RWPE2 (cell line): ENCODE results near the gene CYTL1.

Experiments used
- ATAC-seq: fragments of 200-7000 bp; cut with Tn5 transposase; 3 replicates; pipeline ENCODE4 v1.9.1; 2021; ENCODE audit warnings: low read depth
- DNase-seq: peaks from one replicate; pipeline ENCODE4 v3.0.0-alpha.2; 2020; ENCODE audit warnings: low spot score
- H3K27ac ChIP-seq: fragments of 450-650 bp; 2 replicates; pipeline ENCODE4 v1.5.1; 2017; ENCODE audit warnings: mild to moderate bottlenecking; ENCODE audit not compliant: poor library complexity, severe bottlenecking
- H3K27me3 ChIP-seq: fragments of 250-450 bp; sonication (Bioruptor Pico); 2 replicates; pipeline ENCODE4 v1.5.1; 2021; ENCODE audit warnings: mild to moderate bottlenecking, moderate library complexity; ENCODE audit not compliant: insufficient read depth, poor library complexity, severe bottlenecking
- H3K36me3 ChIP-seq: fragments of 250-450 bp; sonication (Bioruptor Pico); 2 replicates; pipeline ENCODE4 v1.5.1; 2020; ENCODE audit warnings: low read depth, mild to moderate bottlenecking, moderate library complexity
- H3K4me1 ChIP-seq: fragments of 250-450 bp; sonication (Bioruptor Pico); 2 replicates; pipeline ENCODE4 v1.5.1; 2021; ENCODE audit warnings: mild to moderate bottlenecking, moderate library complexity; ENCODE audit not compliant: insufficient read depth, poor library complexity, severe bottlenecking
- H3K4me3 ChIP-seq: fragments of 250-450 bp; sonication (Bioruptor Pico); 2 replicates; pipeline ENCODE4 v1.5.1; 2021; ENCODE audit warnings: mild to moderate bottlenecking, moderate library complexity; ENCODE audit not compliant: severe bottlenecking
- H3K9me3 ChIP-seq: fragments of 250-450 bp; sonication (Bioruptor Pico); 2 replicates; pipeline ENCODE4 v1.5.1; 2021; ENCODE audit warnings: mild to moderate bottlenecking, moderate library complexity; ENCODE audit not compliant: severe bottlenecking
- CTCF ChIP-seq: fragments of 450-650 bp; IDR thresholded peaks from one replicate; pipeline ENCODE4 v1.5.1; 2017; ENCODE audit warnings: mild to moderate bottlenecking, moderate library complexity; ENCODE audit not compliant: poor library complexity, severe bottlenecking

CYTL1 gene

GRCh38 chr4:4985844-4986243, 33.4 kb downstream of the CYTL1 start:
- no peak overlapping the region for H3K4me3 ChIP-seq
- no peaks in the 10 kb centered on the region for H3K4me1 ChIP-seq
- no peak for TF ChIP-seq CTCF
- no peaks in the 10 kb centered on the region for H3K9me3 ChIP-seq
- H3K27ac ChIP-seq, result no peak overlapping the region
- ATAC-seq, result no peak
- no peak for DNase-seq
- no peaks in the 10 kb centered on the region for H3K27me3 ChIP-seq
- H3K36me3 ChIP-seq, result no peaks in the 10 kb centered on the region

GRCh38 chr4:4985036-4985435, 34.2 kb downstream of the CYTL1 start:
- DNase-seq (no peak), ATAC-seq (no peak)
- H3K9me3 ChIP-seq, result no peaks in the 10 kb centered on the region
- H3K27me3 ChIP-seq, result no peaks in the 10 kb centered on the region
- H3K27ac ChIP-seq, result no peak overlapping the region
- no peaks in the 10 kb centered on the region for H3K36me3 ChIP-seq
- no peak overlapping the region for H3K4me3 ChIP-seq
- no peaks in the 10 kb centered on the region for H3K4me1 ChIP-seq
- no peak for TF ChIP-seq CTCF

- no peaks in the 10 kb centered on the region for H3K36me3 ChIP-seq
- H3K9me3 ChIP-seq, result no peaks in the 10 kb centered on the region
- H3K4me1 ChIP-seq, result no peaks in the 10 kb centered on the region
- H3K27me3 ChIP-seq, result no peaks in the 10 kb centered on the region
- no peak for TF ChIP-seq CTCF
- DNase-seq (no peak), ATAC-seq (peak; percentile 58)
- H3K27ac ChIP-seq, result no peak overlapping the region
- H3K4me3 ChIP-seq, result no peak overlapping the region
Observed at GRCh38 chr4:4984186-4984585, 35.1 kb downstream of the CYTL1 start.

- Histone ChIP-seq H3K4me1 (no peaks in the 10 kb centered on the region), H3K27ac (no peak overlapping the region), H3K9me3 (no peaks in the 10 kb centered on the region), H3K27me3 (no peaks in the 10 kb centered on the region), H3K4me3 (no peak overlapping the region), H3K36me3 (no peaks in the 10 kb centered on the region)
- ATAC-seq, result no peak
- DNase-seq, result no peak
- TF ChIP-seq CTCF, result no peak
Observed at GRCh38 chr4:4981827-4982226, 37.4 kb downstream of the CYTL1 start.

GRCh38 chr4:4981427-4981826, 37.8 kb downstream of the CYTL1 start:
- H3K27ac ChIP-seq, result no peak overlapping the region
- no peaks in the 10 kb centered on the region for H3K4me1 ChIP-seq
- no peak overlapping the region for H3K4me3 ChIP-seq
- TF ChIP-seq CTCF, result no peak
- no peaks in the 10 kb centered on the region for H3K27me3 ChIP-seq
- DNase-seq, result no peak
- H3K9me3 ChIP-seq, result no peaks in the 10 kb centered on the region
- ATAC-seq, result no peak
- no peaks in the 10 kb centered on the region for H3K36me3 ChIP-seq
